DND-41 (cell line): Measurements from ENCODE around the gene VIPAS39.

Source experiments
- EZH2 ChIP-seq: IDR thresholded peaks from 3 replicates; pipeline ENCODE4 v1.6.1; 2012; ENCODE audit warnings: borderline replicate concordance, low read depth, mild to moderate bottlenecking, moderate library complexity, low read length, inconsistent platforms; ENCODE audit not compliant: severe bottlenecking
- TF ChIP-seq, protein P1 (sequence below): IDR thresholded peaks from 2 replicates; pipeline ENCODE4 v1.5.1; 2012; ENCODE audit warnings: borderline replicate concordance, low read length, moderate library complexity, mild to moderate bottlenecking; ENCODE audit not compliant: poor library complexity, severe bottlenecking; ENCODE audit errors: extremely low read depth

DNA sequence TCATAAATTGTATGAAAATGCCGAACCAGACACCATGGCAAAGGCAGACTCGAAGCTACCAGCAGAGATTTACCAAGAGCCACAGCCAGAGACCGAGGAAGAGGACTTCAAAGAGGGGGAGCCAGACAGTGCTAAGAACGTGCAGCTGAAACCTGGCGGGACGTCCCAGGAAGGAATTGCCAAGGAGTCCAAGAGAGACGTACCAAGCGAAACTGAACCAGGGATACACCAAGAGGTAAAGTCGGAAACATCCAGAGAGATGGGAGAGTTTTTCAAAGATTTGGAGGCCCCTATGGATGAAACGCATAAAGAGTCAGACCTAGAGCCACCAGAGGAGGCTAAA, 79.9 kb downstream of the VIPAS39 start:
- TF ChIP-seq, protein P1, sequence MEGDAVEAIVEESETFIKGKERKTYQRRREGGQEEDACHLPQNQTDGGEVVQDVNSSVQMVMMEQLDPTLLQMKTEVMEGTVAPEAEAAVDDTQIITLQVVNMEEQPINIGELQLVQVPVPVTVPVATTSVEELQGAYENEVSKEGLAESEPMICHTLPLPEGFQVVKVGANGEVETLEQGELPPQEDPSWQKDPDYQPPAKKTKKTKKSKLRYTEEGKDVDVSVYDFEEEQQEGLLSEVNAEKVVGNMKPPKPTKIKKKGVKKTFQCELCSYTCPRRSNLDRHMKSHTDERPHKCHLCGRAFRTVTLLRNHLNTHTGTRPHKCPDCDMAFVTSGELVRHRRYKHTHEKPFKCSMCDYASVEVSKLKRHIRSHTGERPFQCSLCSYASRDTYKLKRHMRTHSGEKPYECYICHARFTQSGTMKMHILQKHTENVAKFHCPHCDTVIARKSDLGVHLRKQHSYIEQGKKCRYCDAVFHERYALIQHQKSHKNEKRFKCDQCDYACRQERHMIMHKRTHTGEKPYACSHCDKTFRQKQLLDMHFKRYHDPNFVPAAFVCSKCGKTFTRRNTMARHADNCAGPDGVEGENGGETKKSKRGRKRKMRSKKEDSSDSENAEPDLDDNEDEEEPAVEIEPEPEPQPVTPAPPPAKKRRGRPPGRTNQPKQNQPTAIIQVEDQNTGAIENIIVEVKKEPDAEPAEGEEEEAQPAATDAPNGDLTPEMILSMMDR, result no peak
- TF ChIP-seq EZH2, result no peak
